Hepatocyte (in vitro differentiated cells): ENCODE data around the gene ZNF628.

Source experiments
- EZH2phosphoT487 ChIP-seq: fragments of 200-600 bp; sonication (generic); IDR thresholded peaks from one replicate; pipeline ENCODE4 v1.6.1; 2018; ENCODE audit warnings: antibody characterized with exemption, mild to moderate bottlenecking, low read depth, moderate library complexity; ENCODE audit not compliant: unreplicated experiment, severe bottlenecking
- TF ChIP-seq, protein P1 (sequence below): fragments of 200-600 bp; sonication (generic); IDR thresholded peaks from 2 replicates; pipeline ENCODE4 v1.5.1; 2016; ENCODE audit warnings: antibody characterized with exemption, mild to moderate bottlenecking; ENCODE audit not compliant: poor library complexity

DNA sequence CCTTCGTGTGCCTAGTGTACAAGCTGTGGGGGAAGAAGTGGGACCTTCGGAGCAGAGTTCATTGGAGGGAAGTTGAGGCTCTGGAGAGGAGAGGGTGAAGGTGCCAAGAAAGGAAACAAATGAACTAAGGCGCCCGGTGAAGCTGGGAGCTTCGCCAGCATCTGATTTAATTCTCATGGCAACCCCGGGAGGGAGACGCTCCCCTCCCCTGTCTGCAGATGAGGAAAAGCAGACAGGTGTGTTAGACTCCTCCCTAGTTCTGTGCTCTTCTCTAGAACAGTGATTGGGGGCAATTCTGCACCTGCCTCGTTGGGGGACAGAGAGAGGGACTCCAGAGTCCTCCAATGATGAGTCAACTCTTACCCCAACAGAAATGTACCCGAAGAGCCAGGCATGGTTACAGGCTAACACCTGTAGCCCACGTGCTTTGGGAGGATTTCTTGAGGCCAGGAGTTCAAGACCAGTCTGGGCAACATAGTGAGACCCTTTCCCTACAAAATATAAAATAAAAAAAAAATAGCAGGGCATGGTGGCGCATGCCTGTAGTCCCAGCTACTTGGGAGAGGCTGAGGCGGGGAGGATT lies 16.0 kb downstream of the ZNF628 start:
- TF ChIP-seq, protein P1, sequence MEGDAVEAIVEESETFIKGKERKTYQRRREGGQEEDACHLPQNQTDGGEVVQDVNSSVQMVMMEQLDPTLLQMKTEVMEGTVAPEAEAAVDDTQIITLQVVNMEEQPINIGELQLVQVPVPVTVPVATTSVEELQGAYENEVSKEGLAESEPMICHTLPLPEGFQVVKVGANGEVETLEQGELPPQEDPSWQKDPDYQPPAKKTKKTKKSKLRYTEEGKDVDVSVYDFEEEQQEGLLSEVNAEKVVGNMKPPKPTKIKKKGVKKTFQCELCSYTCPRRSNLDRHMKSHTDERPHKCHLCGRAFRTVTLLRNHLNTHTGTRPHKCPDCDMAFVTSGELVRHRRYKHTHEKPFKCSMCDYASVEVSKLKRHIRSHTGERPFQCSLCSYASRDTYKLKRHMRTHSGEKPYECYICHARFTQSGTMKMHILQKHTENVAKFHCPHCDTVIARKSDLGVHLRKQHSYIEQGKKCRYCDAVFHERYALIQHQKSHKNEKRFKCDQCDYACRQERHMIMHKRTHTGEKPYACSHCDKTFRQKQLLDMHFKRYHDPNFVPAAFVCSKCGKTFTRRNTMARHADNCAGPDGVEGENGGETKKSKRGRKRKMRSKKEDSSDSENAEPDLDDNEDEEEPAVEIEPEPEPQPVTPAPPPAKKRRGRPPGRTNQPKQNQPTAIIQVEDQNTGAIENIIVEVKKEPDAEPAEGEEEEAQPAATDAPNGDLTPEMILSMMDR: no peak
- no peak for TF ChIP-seq EZH2phosphoT487
